ENCODE measurements around the gene ARSG.

The ARSG gene

GRCh38 chr17:68391561-68392268, 100.4 kb downstream of the ARSG start:
- no peak overlapping the region for H3K4me3 ChIP-seq (ENCODE audit: low read depth, low read length)
- no peak for TF ChIP-seq CTCF (IDR thresholded peaks at IDR 0.05; ENCODE audit: low read depth, low read length)
- DNase-seq (ENCODE audit: low read depth) = no peak

GRCh38 chr17:68394608-68395331, 103.5 kb downstream of the ARSG start:
- no peak for DNase-seq (ENCODE audit: low read depth)
- H3K4me3 ChIP-seq (ENCODE audit: low read depth, low read length) = no peak overlapping the region
- TF ChIP-seq POLR2A (IDR thresholded peaks at IDR 0.05; ENCODE audit: extremely low read depth, insufficient read length) (no peak), MYC (IDR thresholded peaks at IDR 0.05; ENCODE audit: low read depth, low read length) (no peak), MAX (IDR thresholded peaks at IDR 0.05; ENCODE audit: low read depth, low read length) (no peak), CTCF (IDR thresholded peaks at IDR 0.05; ENCODE audit: low read depth, low read length) (no peak)

GRCh38 chr17:68396226-68397107, 105.2 kb downstream of the ARSG start:
- no peak for DNase-seq (ENCODE audit: low read depth)
- H3K4me3 ChIP-seq (ENCODE audit: low read depth, low read length) = no peak overlapping the region
- TF ChIP-seq CTCF (IDR thresholded peaks at IDR 0.05; ENCODE audit: low read depth, low read length) (no peak), MYC (IDR thresholded peaks at IDR 0.05; ENCODE audit: low read depth, low read length) (no peak), POLR2A (IDR thresholded peaks at IDR 0.05; ENCODE audit: extremely low read depth, insufficient read length) (no peak), MAX (IDR thresholded peaks at IDR 0.05; ENCODE audit: low read depth, low read length) (no peak)

GRCh38 chr17:68397108-68397536, 105.8 kb downstream of the ARSG start:
- DNase-seq (ENCODE audit: low read depth) = no peak
- TF ChIP-seq MYC (IDR thresholded peaks at IDR 0.05; ENCODE audit: low read depth, low read length) = no peak
- no peak overlapping the region for H3K4me3 ChIP-seq (ENCODE audit: low read depth, low read length)

GRCh38 chr17:68398691-68399637, 107.7 kb downstream of the ARSG start:
- no peak for TF ChIP-seq MYC (IDR thresholded peaks at IDR 0.05; ENCODE audit: low read depth, low read length)
- TF ChIP-seq MAX (IDR thresholded peaks at IDR 0.05; ENCODE audit: low read depth, low read length) = peak; percentile 5; the same call in 1 of the 2 replicates
- no peak for TF ChIP-seq POLR2A (IDR thresholded peaks at IDR 0.05; ENCODE audit: extremely low read depth, insufficient read length)
- TF ChIP-seq CTCF (IDR thresholded peaks at IDR 0.05; ENCODE audit: low read depth, low read length) = peak; percentile 80
- no peak overlapping the region for H3K4me3 ChIP-seq (ENCODE audit: low read depth, low read length)
- peak; percentile 85 for DNase-seq (ENCODE audit: low read depth)
